HG03060 (cell line): ENCODE data around the gene ERC2.
"Not testable (repeated sequence)": the region's sequence is repeated elsewhere in the genome, so short reads cannot be mapped to it uniquely, and the experiment has no call there.

ENCODE experiments used
- ATAC-seq: cut with Tn5 transposase; IDR thresholded peaks from one replicate; pipeline ENCODE4 v1.9.1; 2021; ENCODE audit warnings: low read depth, moderate number of reproducible peaks; ENCODE audit not compliant: unreplicated experiment

Gene ERC2

GRCh38 chr3:55505776-55506175 lies 962.5 kb downstream of the ERC2 start:
- ATAC-seq: no peak

GRCh38 chr3:55505102-55505501 lies 963.2 kb downstream of the ERC2 start:
- not testable (repeated sequence) for ATAC-seq

- no peak for ATAC-seq
Observed at GRCh38 chr3:55501905-55502304, 966.4 kb downstream of the ERC2 start.

- no peak for ATAC-seq
Observed at GRCh38 chr3:55500555-55501330, 967.5 kb downstream of the ERC2 start.

GRCh38 chr3:55498520-55498919 lies 969.7 kb downstream of the ERC2 start:
- no peak for ATAC-seq

GRCh38 chr3:55497250-55497649 lies 971.0 kb downstream of the ERC2 start:
- ATAC-seq: no peak

DNA sequence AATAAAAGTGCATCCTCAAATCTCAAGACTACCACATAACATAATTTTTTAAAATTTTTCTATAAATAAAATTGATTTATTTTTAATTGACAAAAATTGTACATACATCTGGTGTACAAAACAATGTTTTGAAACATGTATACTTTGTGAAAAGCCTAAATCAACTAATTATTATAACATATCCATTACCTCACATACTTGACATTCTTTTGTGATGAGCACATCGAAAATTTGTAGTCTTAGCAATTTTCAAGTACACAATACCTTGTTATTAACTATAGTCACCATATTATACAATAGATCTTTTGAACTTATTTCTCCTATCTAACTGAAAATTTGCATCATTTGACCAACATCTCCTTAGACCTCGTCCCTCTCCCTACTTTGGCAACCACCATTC lies 973.3 kb downstream of the ERC2 start:
- no peak for ATAC-seq

- ATAC-seq: no peak
Observed at GRCh38 chr3:55492976-55493375, 975.3 kb downstream of the ERC2 start.

DNA sequence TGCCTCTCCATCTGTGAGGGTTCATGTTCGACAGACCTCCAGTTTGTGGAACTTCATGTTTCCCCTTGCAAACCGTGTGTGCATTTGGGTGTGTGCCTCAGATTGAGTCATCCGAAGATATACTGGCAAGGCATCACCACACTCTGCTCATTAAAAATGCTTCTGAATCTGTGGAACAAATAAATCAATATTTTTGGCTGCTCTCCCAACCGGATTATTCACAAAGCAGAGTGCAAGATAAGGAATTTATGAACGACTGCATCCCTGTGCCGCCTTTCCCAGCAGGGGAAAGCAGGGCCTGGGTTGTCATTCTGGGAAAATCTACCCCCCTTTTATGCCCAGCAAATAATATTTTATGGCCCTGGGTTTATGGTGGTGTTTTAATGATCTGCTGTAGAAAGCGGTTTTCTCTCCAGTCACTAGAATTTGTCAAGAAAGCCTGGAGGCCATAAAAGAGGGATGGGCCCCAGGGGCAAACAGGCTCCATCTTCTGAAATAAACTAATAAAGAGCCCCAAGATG lies 976.9 kb downstream of the ERC2 start:
- no peak for ATAC-seq

DNA sequence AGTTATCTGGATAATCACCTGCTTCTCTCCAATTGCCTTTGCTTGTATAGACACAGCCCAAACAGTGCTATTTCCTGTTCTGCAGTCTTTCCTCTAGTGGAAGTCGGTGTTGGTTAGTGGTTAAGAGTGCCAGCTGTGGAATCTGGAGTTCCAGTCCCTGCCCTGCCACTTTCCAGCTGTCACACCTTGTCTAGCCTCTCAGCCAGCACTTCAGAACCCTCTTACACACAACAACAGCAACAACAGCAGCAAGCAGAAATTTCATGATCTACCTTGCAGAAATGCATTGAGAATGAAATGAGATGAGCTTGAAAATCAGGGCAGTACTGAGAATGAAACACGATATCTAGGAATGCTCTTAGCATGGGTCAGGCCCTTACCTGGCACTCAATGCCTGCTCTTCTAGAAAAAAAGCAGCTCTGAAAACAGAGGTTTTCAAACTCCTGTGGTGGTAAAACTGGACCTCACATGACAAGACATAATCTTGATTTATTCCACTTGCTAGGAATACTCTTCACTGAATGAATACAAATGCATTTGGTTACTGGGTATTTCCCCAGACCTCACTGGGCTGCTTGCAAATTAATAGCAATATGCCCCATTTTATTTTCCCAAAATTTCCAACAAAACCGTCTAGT lies 977.9 kb downstream of the ERC2 start:
- ATAC-seq: no peak

- ATAC-seq: no peak
Observed at GRCh38 chr3:55489798-55490132, 978.5 kb downstream of the ERC2 start.

- ATAC-seq: no peak
Observed at GRCh38 chr3:55488398-55489055, 979.7 kb downstream of the ERC2 start.

DNA sequence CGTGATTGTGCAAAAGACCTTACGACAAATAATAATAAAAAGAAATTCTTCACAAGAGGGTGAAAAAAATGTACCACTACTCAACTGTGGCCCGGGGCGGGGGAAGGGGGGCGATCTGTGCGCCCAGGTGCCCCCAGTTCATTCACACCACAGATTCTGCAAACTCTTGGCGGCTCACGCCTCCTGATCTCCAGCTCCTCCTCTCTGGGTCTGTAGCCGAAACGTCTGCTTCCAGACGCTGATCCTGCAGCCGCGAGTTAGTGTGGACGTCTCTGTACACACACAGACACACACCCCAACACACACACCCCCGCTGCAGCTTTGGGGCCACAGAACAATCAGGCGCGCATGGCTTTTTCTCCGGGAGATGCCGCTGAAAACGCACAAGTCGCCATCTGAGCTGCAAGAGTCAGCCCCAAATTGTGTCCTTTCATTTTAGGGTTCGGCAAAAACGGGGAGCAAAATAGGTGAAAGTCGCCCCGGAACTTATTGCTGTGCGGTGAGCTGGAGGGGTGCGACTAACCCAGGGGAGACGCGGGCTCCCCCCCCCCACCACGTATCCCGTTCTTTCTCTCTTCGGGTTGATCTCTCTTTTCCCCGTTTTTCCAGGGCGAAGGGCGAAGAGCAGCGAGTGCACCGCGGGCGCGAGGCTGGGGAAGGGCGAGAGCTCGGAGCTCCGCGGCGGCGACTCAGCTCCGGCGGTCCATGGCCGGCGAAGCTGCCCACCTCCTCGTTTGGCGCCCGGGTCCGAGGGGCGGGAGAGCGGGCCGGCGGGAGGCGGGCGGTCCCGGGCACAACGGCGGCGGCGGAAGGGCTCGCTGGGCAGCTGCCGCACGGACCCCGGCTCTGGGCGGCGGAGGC lies 980.7 kb downstream of the ERC2 start:
- no peak for ATAC-seq

DNA sequence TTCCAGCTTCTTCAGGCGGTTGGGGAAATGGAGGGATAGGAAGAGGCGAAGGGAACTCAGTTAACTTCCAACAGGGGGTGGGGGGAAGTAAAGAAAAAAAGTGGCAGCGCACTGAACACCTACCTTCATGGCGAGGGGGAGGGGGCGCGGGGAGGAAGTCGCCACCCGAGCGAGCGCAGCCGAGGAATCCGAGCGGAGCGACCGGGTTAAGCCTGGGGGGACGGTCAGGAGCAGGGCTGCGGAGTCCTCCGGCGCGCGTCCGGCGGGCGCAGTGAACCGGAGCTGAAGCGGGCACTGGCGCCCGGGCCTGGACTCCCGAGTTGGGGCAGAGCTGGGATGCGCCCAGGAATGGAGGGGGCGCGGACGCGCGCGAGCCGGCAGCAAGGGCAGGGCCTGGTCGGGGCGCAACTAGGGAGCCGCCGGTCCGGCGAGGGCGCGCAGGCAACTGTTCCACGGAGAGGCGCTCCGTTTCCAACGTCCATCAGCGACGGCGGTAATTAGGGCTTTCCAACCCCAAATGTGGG lies 981.3 kb downstream of the ERC2 start, which contains the start of gene WNT5A:
Gene WNT5A, minus strand, starts transcription at position 450 of the 524 bp plus-strand sequence. Its CDS starts 321 bp downstream, at position 129.
- ATAC-seq: no peak

DNA sequence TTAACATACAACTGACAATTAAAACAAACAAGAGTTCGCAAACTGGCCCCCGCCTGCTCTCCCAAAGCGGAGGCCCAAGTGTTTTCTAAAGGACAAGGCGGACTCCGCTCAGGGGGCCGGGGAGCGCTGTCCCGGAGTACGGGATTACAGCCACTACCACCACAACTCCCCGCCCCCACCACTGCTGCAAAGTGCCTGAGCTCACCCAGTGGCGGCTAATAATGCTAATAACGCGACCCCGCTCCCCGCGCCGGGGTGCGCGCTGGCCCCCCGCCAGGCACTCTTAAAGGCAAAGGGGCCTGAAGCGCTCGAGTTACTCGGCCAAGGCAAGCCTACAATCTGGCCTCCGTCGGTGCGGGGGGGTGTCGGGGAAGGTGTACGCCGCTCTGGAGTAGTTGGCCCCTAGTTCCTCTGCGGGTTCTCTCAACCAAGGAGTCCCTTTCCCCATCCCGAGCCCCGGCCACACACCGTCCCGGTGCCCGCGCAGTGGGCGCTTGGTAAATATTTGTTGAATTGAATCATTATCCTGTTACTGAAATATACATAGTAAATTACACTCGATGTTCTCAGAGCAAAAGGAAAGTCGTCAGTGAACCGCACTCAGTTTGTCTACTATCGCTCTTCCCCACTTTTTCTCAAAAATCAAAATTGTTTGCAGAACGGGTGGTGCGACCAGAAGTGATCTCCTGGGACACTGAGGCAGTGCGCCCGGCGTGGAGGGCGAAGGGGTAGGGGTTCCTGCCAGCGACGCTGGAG lies 982.0 kb downstream of the ERC2 start:
- no peak for ATAC-seq

GRCh38 chr3:55484801-55485791 lies 983.2 kb downstream of the ERC2 start:
- no peak for ATAC-seq

DNA sequence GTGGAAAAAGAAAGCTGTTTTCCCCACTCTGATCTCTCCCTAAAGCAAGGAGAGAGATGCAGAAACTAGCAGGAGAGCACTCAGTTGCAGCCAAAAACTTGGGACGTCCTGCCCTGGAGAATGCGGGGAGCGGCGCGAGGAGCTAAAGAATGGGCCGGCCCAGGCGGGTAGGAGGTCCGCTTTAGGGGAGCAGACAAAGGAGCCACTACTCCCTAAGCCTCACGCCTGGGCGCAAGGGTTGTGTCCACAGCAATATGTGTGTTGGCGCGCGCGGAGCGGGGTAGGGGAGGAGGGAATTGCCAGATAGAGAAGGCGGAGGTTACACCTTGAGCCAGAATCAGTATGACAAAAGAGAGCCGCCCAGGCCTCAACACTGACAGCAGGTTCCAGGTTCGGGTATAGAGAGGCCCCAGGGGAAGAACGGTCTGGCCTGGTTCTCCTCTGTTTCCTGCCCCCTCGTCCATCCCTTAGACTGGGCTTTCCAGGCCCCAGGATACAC lies 984.0 kb downstream of the ERC2 start:
- no peak for ATAC-seq
